HEK293 (cell line): ENCODE results near the gene ZNF597.

Experiments used
- BCL6B ChIP-seq: fragments of 450-650 bp; formaldehyde crosslinking; IDR thresholded peaks from 2 replicates; pipeline ENCODE4 v1.5.1; 2017; ENCODE audit warnings: missing biosample characterization, missing genetic modification characterization
- FEZF1 ChIP-seq: fragments of 450-650 bp; formaldehyde crosslinking; IDR thresholded peaks from 2 replicates; pipeline ENCODE4 v1.5.1; 2016; ENCODE audit warnings: missing biosample characterization, missing genetic modification characterization
- KLF17 ChIP-seq: fragments of 450-650 bp; formaldehyde crosslinking; IDR thresholded peaks from 2 replicates; pipeline ENCODE4 v1.5.1; 2016; ENCODE audit warnings: missing biosample characterization, missing genetic modification characterization
- ZBTB49 ChIP-seq: fragments of 450-650 bp; formaldehyde crosslinking; IDR thresholded peaks from 2 replicates; pipeline ENCODE4 v1.5.1; 2016; ENCODE audit warnings: missing biosample characterization, missing genetic modification characterization, low read depth
- ZFP37 ChIP-seq: fragments of 450-650 bp; formaldehyde crosslinking; IDR thresholded peaks from 2 replicates; pipeline ENCODE4 v1.5.1; 2016; ENCODE audit warnings: missing biosample characterization, missing genetic modification characterization
- ZNF112 ChIP-seq: fragments of 450-650 bp; formaldehyde crosslinking; IDR thresholded peaks from 2 replicates; pipeline ENCODE4 v1.5.0; 2017; ENCODE audit warnings: missing biosample characterization, missing genetic modification characterization
- ZNF133 ChIP-seq: fragments of 450-650 bp; formaldehyde crosslinking; IDR thresholded peaks from 2 replicates; pipeline ENCODE4 v1.5.1; 2016; ENCODE audit warnings: missing biosample characterization, missing genetic modification characterization
- ZNF169 ChIP-seq: fragments of 450-650 bp; formaldehyde crosslinking; IDR thresholded peaks from 2 replicates; pipeline ENCODE4 v1.5.1; 2016; ENCODE audit warnings: missing biosample characterization, missing genetic modification characterization
- ZNF184 ChIP-seq: fragments of 450-650 bp; IDR thresholded peaks from 2 replicates; pipeline ENCODE4 v1.5.1; 2018; ENCODE audit warnings: missing biosample characterization, mild to moderate bottlenecking, missing genetic modification characterization
- ZNF19 ChIP-seq: fragments of 450-650 bp; formaldehyde crosslinking; IDR thresholded peaks from 2 replicates; pipeline ENCODE4; 2016; ENCODE audit warnings: missing biosample characterization, missing genetic modification characterization, low read depth
- ZNF324 ChIP-seq: fragments of 450-650 bp; formaldehyde crosslinking; IDR thresholded peaks from 2 replicates; pipeline ENCODE4 v1.5.1; 2016; ENCODE audit warnings: missing biosample characterization, missing genetic modification characterization
- ZNF335 ChIP-seq: fragments of 450-650 bp; formaldehyde crosslinking; conservative IDR thresholded peaks from 2 replicates; pipeline ENCODE4 v1.5.1; 2016; ENCODE audit warnings: missing biosample characterization, missing genetic modification characterization
- ZNF510 ChIP-seq: fragments of 450-650 bp; formaldehyde crosslinking; IDR thresholded peaks from 2 replicates; pipeline ENCODE4 v1.5.1; 2018; ENCODE audit warnings: mild to moderate bottlenecking, missing genetic modification characterization, missing biosample characterization; ENCODE audit not compliant: insufficient replicate concordance
- ZNF514 ChIP-seq: fragments of 450-650 bp; formaldehyde crosslinking; IDR thresholded peaks from 2 replicates; pipeline ENCODE4 v1.5.1; 2016; ENCODE audit warnings: missing biosample characterization, missing genetic modification characterization
- ZNF518A ChIP-seq: fragments of 450-650 bp; formaldehyde crosslinking; conservative IDR thresholded peaks from 2 replicates; pipeline ENCODE4 v1.5.1; 2016; ENCODE audit warnings: low read depth, missing biosample characterization, missing genetic modification characterization
- ZNF600 ChIP-seq: fragments of 450-650 bp; formaldehyde crosslinking; IDR thresholded peaks from 2 replicates; pipeline ENCODE4 v1.5.1; 2016; ENCODE audit warnings: missing biosample characterization, missing genetic modification characterization
- ZNF692 ChIP-seq: fragments of 450-650 bp; formaldehyde crosslinking; IDR thresholded peaks from 2 replicates; pipeline ENCODE4 v1.5.1; 2016; ENCODE audit warnings: missing biosample characterization, missing genetic modification characterization
- ZNF777 ChIP-seq: fragments of 450-650 bp; formaldehyde crosslinking; IDR thresholded peaks from 2 replicates; pipeline ENCODE4 v1.5.1; 2017; ENCODE audit warnings: missing biosample characterization, missing genetic modification characterization, borderline replicate concordance
- ZSCAN18 ChIP-seq: fragments of 450-650 bp; formaldehyde crosslinking; IDR thresholded peaks from 2 replicates; pipeline ENCODE4 v1.5.1; 2016; ENCODE audit warnings: missing biosample characterization, missing genetic modification characterization
- TF ChIP-seq, protein P1 (sequence below): fragments of 450-650 bp; formaldehyde crosslinking; IDR thresholded peaks from 2 replicates; pipeline ENCODE4 v1.5.1; 2016; ENCODE audit warnings: missing biosample characterization, missing genetic modification characterization
- TF ChIP-seq, protein P2 (sequence below): sonication (generic); formaldehyde crosslinking; IDR thresholded peaks from 2 replicates; pipeline ENCODE4 v1.8.1; 2022; ENCODE audit warnings: mild to moderate bottlenecking, moderate library complexity, missing genetic modification reagents

ZNF597 gene

GRCh38 chr16:3443108-3444031, at the start of gene ZNF597, which contains the start of gene NAA60 (continued):
- TF ChIP-seq ZNF692 (tag by site-specific recombination) = peak; percentile 71
- no peak for TF ChIP-seq ZNF514 (tag by site-specific recombination)
- TF ChIP-seq ZBTB49 (tag by site-specific recombination) = no peak
- TF ChIP-seq ZNF184 (tag by site-specific recombination) = no peak
- TF ChIP-seq ZNF777 (tag by site-specific recombination) = no peak
- TF ChIP-seq, protein P1, sequence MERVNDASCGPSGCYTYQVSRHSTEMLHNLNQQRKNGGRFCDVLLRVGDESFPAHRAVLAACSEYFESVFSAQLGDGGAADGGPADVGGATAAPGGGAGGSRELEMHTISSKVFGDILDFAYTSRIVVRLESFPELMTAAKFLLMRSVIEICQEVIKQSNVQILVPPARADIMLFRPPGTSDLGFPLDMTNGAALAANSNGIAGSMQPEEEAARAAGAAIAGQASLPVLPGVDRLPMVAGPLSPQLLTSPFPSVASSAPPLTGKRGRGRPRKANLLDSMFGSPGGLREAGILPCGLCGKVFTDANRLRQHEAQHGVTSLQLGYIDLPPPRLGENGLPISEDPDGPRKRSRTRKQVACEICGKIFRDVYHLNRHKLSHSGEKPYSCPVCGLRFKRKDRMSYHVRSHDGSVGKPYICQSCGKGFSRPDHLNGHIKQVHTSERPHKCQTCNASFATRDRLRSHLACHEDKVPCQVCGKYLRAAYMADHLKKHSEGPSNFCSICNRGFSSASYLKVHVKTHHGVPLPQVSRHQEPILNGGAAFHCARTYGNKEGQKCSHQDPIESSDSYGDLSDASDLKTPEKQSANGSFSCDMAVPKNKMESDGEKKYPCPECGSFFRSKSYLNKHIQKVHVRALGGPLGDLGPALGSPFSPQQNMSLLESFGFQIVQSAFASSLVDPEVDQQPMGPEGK (tag by site-specific recombination) = peak; percentile 43
- TF ChIP-seq ZNF600 = peak; percentile 42; the same call in 1 of the 2 replicates
- no peak for TF ChIP-seq ZFP37 (tag by site-specific recombination)
- TF ChIP-seq KLF17 (tag by site-specific recombination) = peak; percentile 18; the same call in 1 of the 2 replicates
- peak; percentile 63 for TF ChIP-seq ZNF518A
- no peak for TF ChIP-seq ZNF324
- TF ChIP-seq, protein P2, sequence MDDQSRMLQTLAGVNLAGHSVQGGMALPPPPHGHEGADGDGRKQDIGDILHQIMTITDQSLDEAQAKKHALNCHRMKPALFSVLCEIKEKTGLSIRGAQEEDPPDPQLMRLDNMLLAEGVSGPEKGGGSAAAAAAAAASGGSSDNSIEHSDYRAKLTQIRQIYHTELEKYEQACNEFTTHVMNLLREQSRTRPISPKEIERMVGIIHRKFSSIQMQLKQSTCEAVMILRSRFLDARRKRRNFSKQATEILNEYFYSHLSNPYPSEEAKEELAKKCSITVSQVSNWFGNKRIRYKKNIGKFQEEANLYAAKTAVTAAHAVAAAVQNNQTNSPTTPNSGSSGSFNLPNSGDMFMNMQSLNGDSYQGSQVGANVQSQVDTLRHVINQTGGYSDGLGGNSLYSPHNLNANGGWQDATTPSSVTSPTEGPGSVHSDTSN = no peak; the same call in 1 of the 2 replicates
- no peak for TF ChIP-seq BCL6B (tag by site-specific recombination)
- no peak for TF ChIP-seq ZNF169
- no peak for TF ChIP-seq FEZF1 (tag by site-specific recombination)
- no peak for TF ChIP-seq ZNF19 (tag by site-specific recombination)
- no peak for TF ChIP-seq ZNF133 (tag by site-specific recombination)
- TF ChIP-seq ZNF335 = peak; percentile 90
- no peak for TF ChIP-seq ZSCAN18 (tag by site-specific recombination)
- no peak for TF ChIP-seq ZNF510 (tag by site-specific recombination)
- no peak for TF ChIP-seq ZNF112 (tag by site-specific recombination)
